Right ventricle myocardium inferior (tissue), 1 donor: ENCODE results near the gene CCN5. TPM values are rescaled to one million over a fixed set of nuclear protein-coding genes. Genes with fewer than 3 reads are reported as not detected.

Experiments used
- ATAC-seq: fragments of 200-7000 bp; cut with Tn5 transposase; one replicate; pipeline ENCODE4 v1.9.1; 2020; ENCODE audit warnings: mild to moderate bottlenecking, moderate library complexity
- DNase-seq: peaks from one replicate; pipeline ENCODE4 v3.0.0; 2021; ENCODE audit errors: missing footprints
- intact Hi-C: fragments of 100-400 bp; cut with DNase I; formaldehyde crosslinking; loops from one replicate; pipeline ENCODE4 v1.11.0; 2022
- total RNA-seq: library from RNA; stranded (reverse); fragmentation: NEBNext Ultra II Directional; extraction: Animal tissue kit (Norgen Biotek cat#: 25700); gene quantifications from one replicate; pipeline ENCODE4 v1.2.1, GENCODE V29; 2021
- donor health status: DM: no; HTN: yes; CAD: no; lungs with severe emphysema.

The CCN5 gene
- total RNA-seq, 1 donor from 2014 or later: 13.6 TPM

DNA sequence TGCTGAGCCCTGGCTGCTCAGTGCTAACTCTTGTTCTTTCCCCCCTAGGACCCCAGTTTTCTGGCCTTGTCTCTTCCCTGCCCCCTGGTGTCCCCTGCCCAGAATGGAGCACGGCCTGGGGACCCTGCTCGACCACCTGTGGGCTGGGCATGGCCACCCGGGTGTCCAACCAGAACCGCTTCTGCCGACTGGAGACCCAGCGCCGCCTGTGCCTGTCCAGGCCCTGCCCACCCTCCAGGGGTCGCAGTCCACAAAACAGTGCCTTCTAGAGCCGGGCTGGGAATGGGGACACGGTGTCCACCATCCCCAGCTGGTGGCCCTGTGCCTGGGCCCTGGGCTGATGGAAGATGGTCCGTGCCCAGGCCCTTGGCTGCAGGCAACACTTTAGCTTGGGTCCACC, 11.9 kb downstream of the CCN5 start:
- DNase-seq: no peak
- intact Hi-C loops: no loop called here
- no peak for ATAC-seq

DNA sequence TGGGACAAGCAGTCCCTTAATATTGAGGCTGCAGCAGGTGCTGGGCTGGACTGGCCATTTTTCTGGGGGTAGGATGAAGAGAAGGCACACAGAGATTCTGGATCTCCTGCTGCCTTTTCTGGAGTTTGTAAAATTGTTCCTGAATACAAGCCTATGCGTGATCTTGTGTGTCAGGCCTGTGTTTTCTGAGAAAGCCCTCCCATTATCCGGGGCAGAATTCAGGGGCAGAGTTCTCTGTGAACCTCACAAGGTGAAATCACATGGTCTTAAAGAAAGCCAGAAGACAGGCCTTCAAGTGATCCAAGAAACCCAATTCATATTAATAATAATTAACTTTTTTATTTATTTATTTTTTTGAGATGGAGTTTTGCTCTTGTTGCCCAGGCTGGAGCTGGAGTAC, 12.5 kb downstream of the CCN5 start:
- ATAC-seq (no peak), DNase-seq (no peak)
- intact Hi-C loops: no loop called here

DNA sequence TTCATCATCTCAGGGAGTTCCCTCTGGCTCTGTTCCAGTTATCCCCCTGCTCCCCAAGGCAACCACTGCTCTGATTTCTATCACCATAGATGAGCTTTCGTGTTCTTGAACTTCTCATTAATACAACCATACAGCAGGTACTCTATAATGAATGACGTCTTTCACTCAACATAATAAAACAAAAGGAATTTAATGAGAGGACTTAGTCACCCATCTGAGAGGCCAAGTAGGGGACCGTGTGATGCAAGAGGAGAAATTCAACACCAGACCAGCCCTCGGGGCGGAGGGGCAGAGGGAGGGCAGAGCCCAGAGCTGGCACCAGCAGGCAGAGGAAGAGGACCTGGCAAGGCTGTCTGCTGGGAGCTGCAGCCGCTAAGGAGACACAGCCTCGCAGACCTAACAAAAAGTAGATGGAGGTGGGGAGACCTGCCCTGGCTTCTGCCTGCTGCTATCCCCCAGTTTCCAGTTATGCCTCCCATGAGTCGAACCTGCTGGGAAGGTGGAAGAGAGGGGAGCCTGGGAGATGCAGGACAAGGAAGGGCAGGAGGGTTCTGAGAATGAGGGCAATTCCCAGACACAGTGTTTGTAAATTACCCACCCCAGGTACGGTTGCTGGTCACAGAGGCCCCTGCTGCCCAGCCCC, 13.8 kb downstream of the CCN5 start:
- ATAC-seq (peak; percentile 84), DNase-seq (peak; percentile 73)
- intact Hi-C loops: loop anchor here (1.0 kb wide), 1 partner anchor 39 kb away; no protein-coding TSS in a partner anchor

DNA sequence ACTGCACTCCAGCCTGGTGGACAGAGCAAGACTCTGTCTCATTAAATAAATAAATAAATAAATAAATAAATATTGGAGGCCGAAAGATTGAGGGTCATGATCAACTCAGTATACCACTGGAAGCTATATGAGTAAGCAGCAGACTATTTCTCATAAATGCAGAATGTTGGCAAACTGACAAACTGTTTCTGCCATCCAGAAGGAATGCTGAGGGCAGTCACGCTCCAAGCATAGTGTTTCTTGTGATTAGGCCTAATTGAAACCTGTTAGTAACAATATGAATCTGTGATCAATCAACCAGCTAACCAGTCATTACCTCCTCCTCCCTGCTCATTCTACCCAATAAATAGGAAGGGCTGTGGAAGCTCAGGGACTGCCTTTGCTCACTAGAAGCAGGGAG, 15.3 kb downstream of the CCN5 start:
- intact Hi-C loops: loop anchor here (5.0 kb wide), 1 partner anchor 343 kb away; no protein-coding TSS in a partner anchor
- ATAC-seq (no peak), DNase-seq (no peak)

DNA sequence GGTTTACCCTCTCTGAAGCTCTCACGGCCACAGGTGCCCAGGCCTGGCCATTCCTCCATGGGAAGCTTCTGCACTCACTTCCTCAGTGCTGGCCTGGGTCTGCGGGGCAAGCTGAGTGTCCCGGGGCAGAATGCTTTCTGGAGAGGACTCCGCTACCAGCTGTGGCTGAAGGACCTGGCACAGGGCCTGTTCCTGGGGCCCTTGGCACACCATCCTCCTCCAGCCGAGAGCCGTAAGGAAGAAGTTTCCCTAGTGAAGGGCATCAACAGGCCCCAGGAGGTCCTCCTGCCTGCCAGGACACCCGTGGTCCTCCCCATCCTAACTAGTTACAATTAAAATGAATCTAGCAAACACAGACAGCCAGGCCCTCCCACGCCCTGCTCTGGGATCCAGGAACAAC, 16.5 kb downstream of the CCN5 start:
- intact Hi-C loops: loop anchor here (5.0 kb wide), 1 partner anchor 344 kb away; no protein-coding TSS in a partner anchor

DNA sequence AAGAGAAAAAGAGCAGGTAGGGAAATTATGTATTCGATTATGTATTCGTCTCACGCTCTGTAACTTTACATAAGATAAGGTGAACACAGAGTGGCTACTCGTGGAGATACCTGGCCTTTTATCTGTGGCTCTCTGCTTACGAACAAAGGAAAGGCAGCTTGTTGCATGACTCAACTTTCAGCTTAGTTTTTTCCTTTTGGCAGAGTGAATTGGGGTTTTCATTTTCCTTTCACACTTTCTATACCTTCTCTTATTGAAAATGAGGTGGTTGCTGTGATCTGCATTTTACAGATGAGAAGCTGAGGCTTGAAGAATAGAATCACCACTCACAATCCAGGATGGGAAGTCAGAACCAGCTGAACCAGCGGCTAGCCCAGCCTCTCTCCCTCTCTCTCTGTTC, 17.2 kb downstream of the CCN5 start:
- DNase-seq (no peak), ATAC-seq (no peak)
- intact Hi-C loops: loop anchor here (5.0 kb wide), 1 partner anchor 345 kb away; no protein-coding TSS in a partner anchor

More for the DNA sequence above, 16.5 kb downstream of the CCN5 start:
- DNase-seq (no peak), ATAC-seq (no peak)

DNA sequence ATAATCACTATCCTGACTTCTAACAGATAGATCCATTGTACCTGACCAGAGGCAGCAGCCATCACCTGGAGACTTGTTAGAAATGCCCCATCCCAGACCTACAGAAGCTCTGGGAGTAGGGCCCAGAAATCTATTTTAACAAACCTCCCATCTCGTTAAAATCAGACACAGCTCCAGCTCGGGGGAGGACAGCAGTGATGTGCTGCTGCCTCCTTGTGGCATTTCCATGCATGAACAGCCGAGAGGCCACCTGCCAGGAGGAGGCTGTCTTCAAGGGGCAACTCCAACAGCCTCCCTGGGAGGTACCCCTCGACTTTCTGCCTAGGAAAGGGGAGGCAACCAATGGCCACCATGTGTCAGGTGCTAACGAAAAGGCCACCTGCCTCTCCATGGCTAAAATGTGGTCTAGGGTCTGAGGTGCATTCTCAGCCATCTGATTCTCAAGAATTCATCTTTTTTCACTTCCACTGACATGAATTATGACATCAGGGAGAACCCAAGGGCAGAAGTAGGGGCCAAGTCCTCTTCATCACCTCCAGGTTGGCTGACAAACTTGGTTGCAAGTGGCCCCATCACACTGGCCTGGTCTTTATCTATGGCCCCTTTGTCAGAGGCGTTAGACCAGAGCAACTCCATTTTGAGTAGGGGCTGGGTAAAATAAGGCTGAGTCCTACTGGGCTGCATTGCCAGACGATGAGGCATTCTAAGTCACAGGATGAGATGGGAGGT, 18.3 kb downstream of the CCN5 start:
- intact Hi-C loops: loop anchor here (1.0 to 5.0 kb wide), 2 partner anchors 48 to 346 kb away; no protein-coding TSS in a partner anchor
- DNase-seq (no peak), ATAC-seq (peak; percentile 54)

DNA sequence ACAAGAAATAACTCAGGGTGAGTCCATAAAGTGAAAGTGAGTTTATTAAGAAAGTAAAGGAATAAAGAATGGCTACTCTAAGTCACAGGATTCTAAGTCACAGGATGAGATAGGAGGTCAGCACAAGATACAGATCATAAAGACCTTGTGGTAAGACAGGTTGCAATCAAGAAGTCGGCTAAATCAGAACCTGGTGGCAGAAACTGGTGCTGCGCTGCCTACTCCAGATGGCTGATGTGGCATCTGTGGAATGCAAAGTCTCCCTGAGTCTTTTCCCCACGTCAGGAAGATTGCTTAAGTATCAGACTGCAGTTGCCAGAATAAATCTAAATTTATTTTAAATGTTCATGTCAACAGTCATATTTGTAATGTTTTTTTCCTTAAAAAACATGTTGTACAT, 19.8 kb downstream of the CCN5 start:
- ATAC-seq (no peak), DNase-seq (no peak)
- intact Hi-C loops: loop anchor here (5.0 kb wide), 1 partner anchor 348 kb away; no protein-coding TSS in a partner anchor

DNA sequence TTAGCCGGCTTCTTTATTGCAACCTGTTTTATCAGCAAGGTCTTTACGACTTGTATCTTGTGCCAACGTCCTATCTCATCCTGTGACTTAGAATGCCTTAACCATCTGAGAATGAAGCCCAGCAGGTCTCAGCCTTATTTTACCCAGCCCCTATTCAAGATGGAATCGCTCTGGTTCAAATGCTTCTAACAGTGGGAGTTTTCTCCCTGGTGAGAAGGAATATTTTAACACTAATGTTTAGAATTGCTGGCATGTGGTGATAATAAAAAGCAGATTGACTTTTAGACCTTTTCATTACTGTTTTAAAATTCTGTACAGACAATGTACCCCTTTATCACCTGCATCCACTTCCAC, 20.6 kb downstream of the CCN5 start:
- no peak for DNase-seq
- intact Hi-C loops: no loop called here
- no peak for ATAC-seq

DNA sequence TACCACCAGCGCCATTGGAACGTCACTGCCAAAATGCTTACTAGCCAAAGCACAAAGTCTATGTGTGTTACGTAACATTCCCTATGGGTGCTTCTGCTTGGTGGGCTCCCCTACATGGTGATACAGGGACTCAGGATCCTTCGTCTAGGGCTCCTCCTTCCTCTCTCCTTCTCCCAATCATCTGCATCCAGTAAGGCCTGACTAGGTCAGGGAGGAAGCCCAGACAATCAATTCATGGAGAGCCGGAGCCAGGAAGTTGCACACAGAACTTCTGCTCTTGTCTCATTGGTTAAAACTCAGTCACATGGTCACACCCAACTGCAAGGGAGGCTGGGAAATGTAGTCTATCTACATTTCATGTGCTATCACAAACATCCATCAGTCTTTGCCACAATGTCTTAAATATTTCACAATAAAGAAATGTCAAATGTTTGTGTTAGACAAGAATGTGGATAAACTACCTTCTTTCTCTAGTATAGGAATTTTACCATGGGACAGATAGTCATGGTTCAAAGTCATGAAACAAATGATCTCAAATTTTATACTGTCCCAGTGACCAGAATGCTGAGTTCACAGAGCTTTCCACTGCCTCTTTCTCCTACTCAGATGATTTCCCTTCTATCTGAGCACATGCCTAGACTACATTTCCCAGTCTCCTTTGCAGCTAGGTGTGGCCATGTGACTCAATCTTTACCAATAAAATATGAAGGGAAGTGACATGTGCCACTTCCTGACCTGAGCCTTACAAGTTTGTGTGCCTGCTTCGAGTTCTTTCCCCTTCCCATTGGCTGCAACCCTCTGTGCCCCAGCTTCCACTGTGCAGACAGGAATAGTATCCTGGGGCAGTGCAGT, 21.2 kb downstream of the CCN5 start:
- DNase-seq (no peak), ATAC-seq (peak; percentile 79)
- intact Hi-C loops: no loop called here

DNA sequence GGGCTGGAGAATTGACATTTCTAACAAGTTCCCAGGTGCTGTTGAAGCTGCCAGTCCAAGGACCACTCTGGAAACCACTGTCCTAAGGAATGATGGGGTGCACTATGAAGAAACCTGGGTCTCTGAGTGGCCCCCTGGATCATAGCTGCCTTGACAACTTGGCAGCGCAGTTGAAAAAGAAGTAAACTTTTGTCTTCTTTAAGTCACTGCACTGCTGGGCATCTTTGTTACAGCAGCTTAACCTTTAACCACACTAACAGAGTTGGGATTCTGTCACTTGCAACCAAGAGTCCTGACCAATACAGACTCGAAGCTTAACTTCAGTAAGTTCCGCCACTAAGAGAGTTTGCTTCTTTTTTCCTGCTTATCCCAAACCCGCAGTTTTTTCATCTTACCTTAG, 21.9 kb downstream of the CCN5 start:
- ATAC-seq (no peak), DNase-seq (no peak)
- intact Hi-C loops: no loop called here

DNA sequence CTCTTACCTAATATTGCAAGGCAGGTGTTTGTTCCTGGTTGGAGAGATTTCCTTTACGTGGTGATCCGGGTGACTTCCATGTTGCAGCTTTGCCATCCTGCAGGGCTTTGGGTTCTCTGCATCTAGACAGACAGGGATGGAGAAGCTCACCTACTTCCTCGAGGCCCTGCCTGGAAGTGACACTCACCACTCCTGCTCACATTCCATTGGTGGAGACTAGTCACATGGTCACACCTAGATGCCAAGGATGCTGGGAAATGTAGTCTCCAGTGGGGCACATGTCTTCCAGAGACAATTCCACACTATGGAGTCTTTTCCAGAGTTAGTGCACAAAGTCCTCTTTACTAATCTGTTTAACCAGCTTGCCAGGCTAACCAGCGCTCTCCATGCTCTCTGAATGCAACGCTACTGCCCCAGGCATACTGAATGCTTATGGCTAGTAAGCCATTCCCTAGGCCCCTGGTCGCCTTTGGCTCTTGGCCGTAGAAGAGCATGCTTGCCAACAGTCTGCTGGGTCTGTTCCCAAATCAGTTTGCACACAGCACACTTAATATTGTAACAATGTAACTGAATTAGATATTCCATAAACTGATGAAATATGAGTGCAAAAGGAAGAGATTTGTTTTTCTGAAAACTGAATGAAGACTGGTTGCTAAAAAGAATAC, 23.8 kb downstream of the CCN5 start:
- ATAC-seq: peak; percentile 63
- peak; percentile 28 for DNase-seq
- intact Hi-C loops: no loop called here

DNA sequence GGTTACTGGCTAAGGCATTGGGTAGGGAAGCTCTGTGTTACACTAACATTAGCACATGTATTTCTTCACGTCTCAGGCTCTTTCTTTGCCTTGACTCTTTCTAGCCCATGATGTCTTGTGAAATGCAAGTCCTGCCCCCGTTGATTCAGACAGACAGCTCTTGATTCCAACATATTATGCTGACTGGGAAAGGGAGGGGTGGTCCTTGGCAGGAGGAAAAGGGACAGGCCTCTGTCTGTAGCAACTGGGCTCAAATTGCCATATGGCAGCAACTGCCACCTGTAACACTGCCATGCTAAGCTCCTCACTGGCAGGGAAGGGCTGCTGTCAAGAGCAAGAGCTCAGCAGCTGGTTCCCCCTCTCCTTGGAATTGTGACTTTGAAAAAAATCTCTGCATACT, 24.8 kb downstream of the CCN5 start:
- intact Hi-C loops: no loop called here
- ATAC-seq: no peak
- DNase-seq: no peak

DNA sequence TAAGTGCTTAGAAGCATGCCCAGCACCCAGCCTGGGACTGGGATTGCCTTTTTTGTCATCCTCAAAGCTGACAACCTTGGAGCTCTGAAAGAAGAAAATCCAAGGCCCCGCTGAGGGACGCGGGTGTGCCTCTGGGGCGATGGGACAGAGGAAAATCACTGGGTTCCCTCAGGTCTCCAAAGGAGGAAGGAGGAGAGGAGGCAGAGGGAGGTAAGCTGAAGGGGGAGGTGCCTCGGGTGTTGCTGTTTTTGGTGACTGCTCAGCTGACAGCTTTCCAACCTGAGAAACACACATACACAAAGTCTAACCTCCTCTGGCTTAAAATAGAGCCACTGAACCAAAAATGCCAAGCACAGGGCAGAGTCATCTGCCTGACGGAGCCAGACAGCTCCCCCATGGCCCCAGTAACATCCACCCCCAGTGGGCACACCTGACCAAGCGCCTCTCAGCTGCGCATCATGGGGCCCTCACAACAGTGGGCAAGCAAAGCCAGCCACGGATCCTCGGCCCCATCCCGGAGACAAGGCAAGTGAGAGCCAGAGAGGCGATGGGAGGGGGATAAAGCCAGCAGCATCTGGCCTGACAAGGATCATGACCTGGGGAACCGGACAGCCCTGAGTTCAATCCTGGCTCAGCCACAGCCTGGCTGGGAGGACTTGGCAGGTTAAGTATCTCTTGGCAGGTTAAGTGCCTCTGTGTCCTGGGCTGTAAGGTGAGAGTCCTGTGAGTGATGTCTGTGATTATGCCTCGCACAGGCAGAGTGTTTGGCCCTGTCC, 27.3 kb downstream of the CCN5 start:
- ATAC-seq: peak; percentile 9
- DNase-seq: no peak

DNA sequence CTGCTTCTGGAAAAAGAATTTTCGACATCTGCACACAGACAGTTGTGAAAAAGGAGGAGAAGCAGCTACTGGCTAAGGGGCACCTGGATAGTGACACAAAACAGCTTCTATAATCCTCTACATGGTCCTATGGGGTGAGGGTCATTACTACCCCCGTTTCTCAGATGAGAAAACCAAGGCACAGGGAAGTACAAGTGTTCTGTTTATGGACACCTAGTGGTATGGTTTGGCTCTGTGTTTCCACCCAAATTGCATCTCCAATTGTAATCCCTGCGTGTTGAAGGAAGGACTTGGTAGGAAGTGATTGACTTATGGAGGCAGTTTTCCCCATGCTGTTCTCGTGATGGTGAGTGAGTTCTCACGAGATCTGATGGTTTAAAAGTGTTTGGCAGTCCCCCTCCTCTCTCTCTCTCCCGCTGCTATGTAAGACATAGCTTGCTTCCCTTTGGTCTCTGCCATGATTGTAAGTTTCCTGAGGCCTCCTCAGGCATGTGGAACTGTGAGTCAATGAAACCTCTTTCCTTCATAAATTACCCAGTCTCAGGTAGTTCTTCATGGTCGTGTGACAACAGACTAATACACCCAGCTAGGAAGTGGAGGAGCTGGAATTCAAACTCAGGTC, 28.0 kb downstream of the CCN5 start:
- ATAC-seq (no peak), DNase-seq (no peak)

More for the DNA sequence above, 27.3 kb downstream of the CCN5 start:
- intact Hi-C loops: no loop called here

DNA sequence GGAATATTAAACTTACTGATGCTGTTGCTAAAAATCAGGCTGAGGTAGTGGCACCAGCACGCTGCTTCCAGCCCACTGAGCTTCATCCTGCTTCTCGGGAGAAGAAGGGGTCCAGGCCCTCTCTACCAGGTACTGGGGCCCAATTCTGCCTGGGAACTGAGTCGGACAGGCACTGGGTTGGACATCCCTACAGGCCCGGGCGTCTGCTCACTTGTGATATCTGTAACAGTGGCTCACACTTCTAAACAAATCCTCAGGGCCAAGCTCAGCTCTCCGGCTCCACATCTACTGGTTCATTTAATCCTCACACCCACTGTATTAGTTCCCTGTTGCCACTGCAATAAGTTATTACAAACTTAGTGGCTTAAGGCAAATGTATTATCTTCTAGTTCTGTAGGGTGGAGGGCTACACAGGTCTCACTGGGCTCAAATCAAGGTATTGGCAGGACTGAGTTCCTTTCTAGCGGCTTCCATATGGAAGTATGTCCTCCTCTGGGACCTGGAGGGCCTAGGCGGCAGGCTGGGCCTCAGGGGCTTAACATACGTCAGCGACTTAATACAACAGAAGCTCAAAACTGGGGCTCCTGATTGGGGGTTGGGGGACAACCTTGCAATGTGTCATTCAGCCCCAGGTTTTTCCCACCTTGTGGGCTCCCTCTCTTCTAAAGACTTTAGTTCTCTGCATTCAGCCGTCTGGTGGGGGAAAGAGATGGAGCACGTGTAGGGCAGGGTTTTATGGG, 28.9 kb downstream of the CCN5 start:
- no peak for DNase-seq
- intact Hi-C loops: no loop called here
- no peak for ATAC-seq

More for the DNA sequence above, 28.0 kb downstream of the CCN5 start:
- intact Hi-C loops: no loop called here

DNA sequence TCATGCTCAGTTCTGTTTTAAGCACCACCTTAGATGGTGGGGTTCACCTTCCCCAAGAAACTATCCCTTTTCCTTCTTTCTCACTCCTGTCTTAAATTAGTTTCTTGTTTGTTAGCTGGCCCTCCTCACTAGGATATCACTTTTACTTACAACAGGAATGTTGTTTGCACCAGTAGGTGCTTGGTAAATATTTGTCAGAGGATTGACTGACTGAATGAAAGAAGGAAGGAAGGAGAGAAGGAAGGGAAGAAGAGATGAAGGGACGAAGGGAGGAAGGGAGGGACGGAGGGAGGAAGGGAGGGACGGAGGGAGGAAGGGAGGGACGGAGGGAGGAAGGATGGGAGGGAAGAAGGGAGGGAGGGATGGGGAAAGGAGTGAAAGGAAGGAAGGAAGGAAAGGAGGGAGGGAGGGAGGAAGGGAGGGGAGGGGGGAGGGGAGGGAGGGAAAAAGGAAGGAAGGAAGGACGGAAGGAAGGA, 30.0 kb downstream of the CCN5 start:
- peak; percentile 14 for ATAC-seq
- intact Hi-C loops: no loop called here
- no peak for DNase-seq
